Loucy (cell line): ENCODE data around the gene XIST.

Experiments
- CTCF ChIP-seq: fragments of 200-600 bp; sonication (generic); conservative IDR thresholded peaks from 2 replicates; pipeline ENCODE4 v1.5.1; 2014; ENCODE audit warnings: mild to moderate bottlenecking, antibody characterized with exemption, low read length
- EZH2phosphoT487 ChIP-seq: fragments of 200-600 bp; IDR thresholded peaks from 2 replicates; pipeline ENCODE4 v1.6.1; 2018; ENCODE audit warnings: antibody characterized with exemption, mild to moderate bottlenecking, moderate library complexity, borderline replicate concordance

- TF ChIP-seq CTCF (no peak), EZH2phosphoT487 (no peak)
Measured at GRCh38 chrX:73829890-73830466, 22.5 kb downstream of the XIST start.
